GM18868 (cell line): ENCODE measurements around the gene WSCD2.

Experiments used
- ATAC-seq: cut with Tn5 transposase; IDR thresholded peaks from one replicate; pipeline ENCODE4 v1.9.1; 2021; ENCODE audit warnings: mild to moderate bottlenecking, moderate library complexity; ENCODE audit not compliant: unreplicated experiment

The WSCD2 gene

GRCh38 chr12:108129017-108129812, at the start of gene WSCD2:
WSCD2 (plus strand) TSS chr12:108129288; CDS start chr12:108195833, 66,545 bp downstream.
- ATAC-seq: no peak

DNA sequence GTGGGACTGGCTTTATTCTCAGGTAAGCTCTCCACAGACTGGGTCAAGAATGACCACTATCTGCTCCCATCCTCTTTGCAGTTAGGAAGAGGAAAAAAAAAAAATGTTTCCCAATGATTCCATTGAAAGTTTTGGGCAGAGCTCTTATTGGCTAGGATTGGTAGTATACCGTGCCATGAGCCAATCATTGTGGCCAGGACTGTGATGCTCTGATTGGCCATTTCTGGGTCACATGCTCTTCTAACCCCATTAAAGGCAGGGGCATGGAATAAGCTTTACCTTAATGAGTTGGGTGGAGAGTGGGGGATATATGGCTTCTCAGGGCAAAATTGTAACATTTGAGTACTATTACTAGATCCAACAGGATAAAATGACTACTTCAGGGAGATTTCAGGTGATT, 49.4 kb upstream of the WSCD2 start:
- ATAC-seq: no peak

DNA sequence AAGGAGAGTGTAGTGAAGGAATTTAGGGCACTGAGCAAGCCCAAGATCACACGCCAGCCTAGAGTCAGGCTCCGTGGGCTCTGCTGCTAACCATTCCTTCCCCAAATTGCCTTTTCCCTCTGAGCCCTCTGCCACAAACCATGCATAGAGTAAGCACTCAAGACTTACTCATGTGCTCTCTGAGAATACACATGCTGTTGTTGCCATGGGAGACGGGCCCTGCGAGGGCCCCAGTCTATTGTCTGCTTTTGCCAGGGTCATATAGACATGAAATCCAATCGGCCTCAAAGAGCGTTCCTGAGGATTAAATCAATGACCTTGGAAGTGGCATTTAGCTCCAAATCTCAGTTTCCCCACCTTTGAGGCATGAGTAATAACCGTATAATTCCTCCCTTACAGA, 48.7 kb upstream of the WSCD2 start:
- ATAC-seq: no peak

DNA sequence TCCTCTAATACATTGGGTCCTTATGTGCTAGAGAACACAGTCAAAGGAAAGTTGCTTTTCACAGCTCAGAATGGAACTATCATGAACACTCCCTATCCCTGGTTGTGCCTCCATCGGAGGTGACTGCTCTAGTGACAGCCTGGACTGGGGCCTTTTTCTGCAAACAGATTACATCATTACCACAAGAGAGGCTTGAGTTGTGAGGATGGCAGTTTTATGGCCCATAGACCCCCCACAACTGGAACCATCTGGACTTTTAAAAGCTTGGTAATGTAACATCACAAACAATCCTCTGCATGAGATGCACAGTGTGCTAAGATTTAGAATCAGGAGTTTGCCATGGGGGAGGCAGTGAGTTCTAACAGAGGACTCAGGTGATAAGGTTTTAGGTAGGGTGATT, 46.6 kb upstream of the WSCD2 start:
- no peak for ATAC-seq

GRCh38 chr12:108087900-108088299, 41.2 kb upstream of the WSCD2 start:
- no peak for ATAC-seq

DNA sequence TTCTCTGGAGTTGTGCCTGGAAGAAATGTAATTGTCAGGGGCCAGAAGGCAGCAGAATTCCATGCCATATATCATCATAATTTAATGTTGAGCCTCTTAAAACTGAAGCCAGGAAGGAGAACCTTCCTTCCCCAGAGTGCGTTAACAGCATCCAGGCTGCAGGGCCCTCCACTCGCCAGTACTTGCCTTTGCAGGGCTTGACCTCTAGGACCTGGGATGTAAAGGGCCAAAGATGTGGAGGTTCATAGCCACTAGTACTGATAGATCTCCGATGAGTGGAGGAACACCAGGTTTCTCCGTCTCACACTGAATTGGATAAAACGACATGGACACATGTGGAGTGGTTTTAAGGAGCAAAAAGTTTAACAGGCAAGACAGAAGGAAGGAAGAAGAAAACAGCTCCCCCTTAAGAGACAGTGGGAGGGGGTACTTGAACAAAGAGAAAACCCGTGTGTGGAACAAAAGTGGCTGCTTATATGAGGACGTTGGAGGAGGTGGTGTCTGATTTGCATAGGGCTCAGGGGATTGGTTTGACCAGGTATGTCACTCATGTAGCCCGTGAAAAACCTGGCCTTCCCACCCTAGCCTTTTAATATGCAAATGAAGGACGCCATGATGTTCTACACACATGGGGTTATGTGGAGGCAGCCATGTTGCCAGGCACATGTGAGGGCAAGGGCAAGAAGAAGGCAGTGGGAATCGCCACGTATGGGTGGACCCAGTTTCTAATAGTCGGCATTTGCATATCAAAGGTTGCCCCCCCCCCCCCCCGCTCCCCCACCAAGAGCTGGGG, 38.8 kb upstream of the WSCD2 start:
- no peak for ATAC-seq

- no peak for ATAC-seq
Observed at GRCh38 chr12:108090932-108091678, 38.0 kb upstream of the WSCD2 start.

GRCh38 chr12:108091679-108092051, 37.4 kb upstream of the WSCD2 start:
- ATAC-seq: no peak

DNA sequence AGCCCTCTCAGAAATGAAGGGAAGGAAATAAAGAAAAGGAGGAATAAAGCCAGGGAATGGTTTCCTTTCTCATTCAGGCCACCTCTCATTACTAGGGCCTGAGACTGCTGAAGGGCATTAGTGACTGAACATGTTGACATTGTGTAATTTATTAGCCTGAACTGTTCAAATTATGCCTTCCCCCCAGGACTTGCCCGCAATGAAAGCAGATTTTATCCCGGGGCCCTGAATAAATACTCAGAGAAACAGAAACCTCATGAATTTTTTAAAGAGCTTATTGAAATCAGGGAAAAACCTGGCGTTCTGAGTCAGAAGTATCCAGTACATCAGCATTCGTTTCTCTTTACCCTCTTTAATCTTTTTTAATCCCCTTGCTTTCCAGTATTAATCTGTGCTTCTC, 35.9 kb upstream of the WSCD2 start:
- ATAC-seq: no peak

GRCh38 chr12:108094056-108094649, 34.9 kb upstream of the WSCD2 start:
- ATAC-seq: no peak

DNA sequence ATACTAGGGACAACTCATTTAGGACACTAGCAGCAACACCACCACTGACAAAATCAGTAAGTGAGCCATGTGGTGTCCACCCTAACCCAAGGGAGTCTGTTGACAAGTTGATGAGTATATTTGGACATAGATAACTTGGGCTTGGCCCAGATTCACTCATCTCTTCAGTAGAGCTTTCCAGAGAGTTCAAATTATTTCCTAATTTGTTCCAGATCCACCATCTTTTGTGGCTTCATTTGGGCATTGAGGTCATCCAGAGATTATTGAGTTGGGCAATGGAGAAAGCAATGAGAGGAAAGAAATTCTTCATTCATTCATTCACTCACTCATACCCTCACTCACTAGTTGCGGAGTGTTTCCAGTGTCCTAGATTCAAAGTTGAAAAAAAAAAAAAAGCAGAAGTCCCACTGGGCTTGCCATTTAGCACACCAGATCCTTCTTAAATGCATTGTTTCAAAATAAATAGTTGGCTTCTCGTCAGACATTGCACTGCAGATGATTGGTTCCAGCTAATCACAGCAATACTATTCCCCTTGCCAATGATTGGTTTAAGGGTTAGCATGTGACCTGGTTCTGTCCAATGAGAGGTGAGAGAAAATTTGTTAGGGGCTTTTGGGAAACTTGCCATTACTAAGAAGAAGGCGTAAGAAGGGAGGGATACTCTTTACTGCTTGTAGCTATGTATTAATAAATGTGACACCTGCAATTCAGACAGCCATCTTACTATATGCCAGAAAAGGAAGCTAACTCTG, 31.8 kb upstream of the WSCD2 start:
- ATAC-seq: no peak

GRCh38 chr12:108098374-108098773, 30.7 kb upstream of the WSCD2 start:
- no peak for ATAC-seq

DNA sequence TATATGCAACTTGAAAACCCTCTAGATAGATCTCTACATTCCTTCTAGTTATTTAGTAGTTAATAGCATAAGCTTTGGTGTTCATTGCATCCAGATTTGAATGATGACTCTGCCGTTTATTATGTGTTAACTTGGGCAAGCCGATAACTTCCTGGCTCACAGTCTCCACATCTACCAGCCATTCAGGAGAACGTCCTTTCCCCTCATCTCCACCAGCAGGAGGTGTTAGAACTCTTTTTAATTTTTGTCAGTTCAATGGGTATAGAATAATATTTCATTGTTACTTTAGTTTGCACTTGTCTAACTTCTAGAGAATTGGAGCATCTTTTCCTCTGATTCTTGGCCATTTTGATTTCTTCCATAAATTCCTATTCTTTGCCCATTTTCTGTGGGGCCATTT, 30.0 kb upstream of the WSCD2 start:
- ATAC-seq: no peak

DNA sequence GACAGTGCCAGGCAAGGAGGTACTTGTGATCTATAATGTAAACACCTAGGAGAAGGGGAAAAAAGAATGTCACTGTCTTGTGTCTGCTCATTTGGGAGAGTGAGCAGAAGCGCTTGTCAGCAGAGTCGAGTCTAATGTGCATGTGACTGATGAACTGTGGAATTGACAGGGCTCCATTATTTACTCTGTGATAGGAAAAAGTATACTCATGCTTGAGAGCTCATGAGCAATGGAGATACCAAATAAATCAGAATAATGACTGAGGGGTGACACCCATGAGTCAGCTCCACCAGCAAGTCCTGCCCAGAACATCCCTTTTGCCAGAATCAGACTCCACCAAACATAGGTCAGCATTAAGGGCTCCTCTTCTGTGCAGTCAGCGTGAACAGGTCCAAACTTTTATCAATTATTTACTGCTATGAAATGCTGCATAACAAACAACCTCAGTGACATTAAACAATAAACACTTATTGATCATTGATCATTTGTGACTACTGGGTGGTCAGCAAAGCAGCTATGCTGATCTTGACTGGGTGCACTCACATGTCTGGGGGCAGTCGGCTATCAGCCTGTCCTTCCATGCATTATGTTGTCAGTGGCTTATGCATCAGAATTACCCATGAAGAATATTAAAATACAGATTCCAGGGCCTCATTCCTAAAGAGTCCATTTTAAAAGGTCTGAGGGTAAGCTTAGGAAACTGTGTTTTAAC, 29.2 kb upstream of the WSCD2 start:
- no peak for ATAC-seq

DNA sequence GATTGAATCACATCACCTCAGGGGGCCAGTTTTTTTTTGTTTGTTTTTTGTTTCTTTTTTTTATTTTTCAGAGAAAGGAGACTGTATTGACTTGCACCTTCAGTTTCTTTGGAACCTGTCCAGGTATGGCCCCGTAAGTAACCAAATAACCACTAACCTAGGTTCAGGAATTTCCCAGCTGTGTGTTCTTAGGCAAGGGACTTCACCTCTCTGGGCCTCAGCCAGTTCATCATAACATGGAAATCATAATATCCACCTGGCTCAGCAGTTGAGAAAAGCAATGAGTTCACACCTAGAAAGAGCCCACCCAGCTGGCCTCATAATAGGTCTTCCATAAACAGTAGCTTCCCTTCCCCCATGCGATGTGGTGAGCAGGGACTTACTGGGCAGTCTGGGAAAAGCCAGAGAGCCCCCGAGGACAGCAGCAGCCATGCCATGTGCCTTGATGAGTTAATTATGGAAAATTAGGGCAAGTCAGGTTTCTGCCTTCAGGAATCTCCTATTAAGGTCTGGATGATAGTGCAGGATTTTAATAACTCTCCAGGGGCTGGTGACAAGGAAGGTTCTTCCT, 27.4 kb upstream of the WSCD2 start:
- ATAC-seq: no peak

GRCh38 chr12:108102363-108102762, 26.7 kb upstream of the WSCD2 start:
- peak; percentile 42 for ATAC-seq

DNA sequence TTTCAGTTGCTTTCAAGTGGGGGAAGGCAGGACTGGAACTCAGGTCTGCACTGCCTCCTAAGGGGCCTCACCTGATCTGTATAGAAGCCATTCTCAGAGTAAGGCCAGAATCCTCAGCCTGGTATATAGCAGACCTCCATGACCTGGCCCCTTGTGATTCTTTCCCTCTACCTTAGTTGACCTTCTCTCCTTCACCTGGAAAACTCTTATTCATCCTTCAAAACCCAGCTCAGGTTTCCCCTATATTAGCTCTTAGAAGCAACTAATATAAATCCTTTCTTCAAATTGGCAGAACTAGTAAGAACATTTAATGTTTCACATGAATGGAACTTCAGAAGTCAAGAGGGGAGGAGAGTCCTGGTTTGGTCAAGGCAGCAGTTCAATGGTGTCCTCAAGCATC, 26.0 kb upstream of the WSCD2 start:
- no peak for ATAC-seq

DNA sequence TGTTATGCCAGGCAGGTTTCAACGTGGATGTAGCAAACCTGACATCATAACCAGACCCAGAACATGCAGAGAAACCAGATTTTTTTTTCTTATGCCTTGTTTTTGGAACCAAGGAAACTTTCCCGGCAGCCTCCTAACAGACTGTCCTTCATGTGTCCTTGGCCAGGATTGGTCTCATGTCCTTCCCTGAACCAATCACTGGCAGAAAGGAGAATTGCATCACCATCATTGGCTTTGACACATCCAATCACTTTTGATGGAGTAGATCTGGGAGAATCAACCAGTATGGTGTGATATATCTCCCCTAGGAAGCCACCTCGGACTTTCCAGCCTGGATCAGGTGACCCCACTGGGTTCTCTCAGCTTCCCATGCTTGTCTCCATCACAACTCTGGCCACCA, 25.6 kb upstream of the WSCD2 start:
- no peak for ATAC-seq

DNA sequence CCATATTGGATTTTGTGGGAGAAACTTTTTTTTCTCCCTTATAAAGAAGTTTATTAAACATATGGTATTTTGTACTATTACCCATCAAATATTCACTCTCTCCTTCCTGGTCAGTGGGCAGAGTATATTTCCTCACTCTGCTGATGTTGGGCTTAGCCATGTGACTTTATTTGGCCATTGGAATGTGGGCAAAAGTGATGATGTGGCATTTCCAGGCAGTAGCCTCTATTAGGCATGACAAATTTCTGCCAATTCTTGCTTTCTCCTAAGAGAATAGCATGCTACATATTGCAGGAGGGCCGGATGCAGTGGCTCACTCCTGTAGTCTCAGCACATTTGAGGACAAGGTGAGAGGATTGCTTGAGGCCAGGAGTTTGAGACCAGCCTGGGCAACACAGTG, 24.4 kb upstream of the WSCD2 start:
- ATAC-seq: no peak

- no peak for ATAC-seq
Observed at GRCh38 chr12:108106599-108106998, 22.5 kb upstream of the WSCD2 start.
